ENCODE data around the gene KRTAP4-7. TPM values are rescaled to one million over a fixed set of nuclear protein-coding genes. Genes with fewer than 3 reads are reported as not detected.

Gene KRTAP4-7
- total and polyA plus RNA-seq, 2 donors (not counting 3 experiments of a cell fraction or from before 2014, with no cell fraction given) = not detected

DNA sequence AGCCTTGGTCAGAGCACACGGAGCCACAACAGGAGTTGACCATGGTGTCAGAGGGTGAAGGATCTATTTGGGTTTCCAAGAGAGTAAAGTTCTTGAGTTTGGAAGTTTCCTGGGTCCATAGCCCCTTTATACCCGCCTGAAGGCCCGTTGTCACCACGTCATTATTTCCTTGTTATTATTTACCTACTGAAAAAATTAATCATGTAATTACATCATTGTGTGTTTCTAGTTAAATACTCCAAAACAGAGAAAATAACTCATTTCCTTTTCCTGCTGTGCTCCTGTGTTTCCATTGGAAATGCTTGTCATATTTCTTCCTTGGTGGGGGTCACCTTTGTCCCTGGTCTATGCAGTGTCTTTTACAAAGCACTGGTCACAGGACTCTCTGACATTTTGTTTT is 14.1 kb downstream of the KRTAP4-7 start, which contains the start of gene KRTAP4-8:
Gene KRTAP4-8, minus strand, starts transcription at position 101 of the 400 bp plus-strand sequence. Its CDS starts 58 bp downstream, at position 43.
- no peak for DNase-seq (ENCODE audit: low read depth, low spot score)
- TF ChIP-seq JUN (IDR thresholded peaks at IDR 0.05; ENCODE audit: borderline replicate concordance, insufficient read depth, insufficient read length, low read depth) (no peak), POLR2A (IDR thresholded peaks at IDR 0.05; ENCODE audit: low read depth, low read length) (no peak), EZH2 (IDR thresholded peaks at IDR 0.05; ENCODE audit: borderline replicate concordance, low read depth, low read length, severe bottlenecking) (no peak), GATA2 (IDR thresholded peaks at IDR 0.05; ENCODE audit: insufficient read depth, insufficient read length, low read depth, low read length) (no peak), POLR2AphosphoS5 (IDR thresholded peaks at IDR 0.05; ENCODE audit: insufficient read depth, low read depth, low read length) (no peak), MYC (IDR thresholded peaks at IDR 0.05; ENCODE audit: low read depth, low read length) (no peak), FOS (IDR thresholded peaks at IDR 0.05; ENCODE audit: borderline replicate concordance, insufficient read depth, low read length) (no peak)
- TF ChIP-seq, protein P1, sequence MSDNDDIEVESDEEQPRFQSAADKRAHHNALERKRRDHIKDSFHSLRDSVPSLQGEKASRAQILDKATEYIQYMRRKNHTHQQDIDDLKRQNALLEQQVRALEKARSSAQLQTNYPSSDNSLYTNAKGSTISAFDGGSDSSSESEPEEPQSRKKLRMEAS (IDR thresholded peaks at IDR 0.05; ENCODE audit: insufficient read depth, insufficient read length) = no peak
- TF ChIP-seq, protein P2, sequence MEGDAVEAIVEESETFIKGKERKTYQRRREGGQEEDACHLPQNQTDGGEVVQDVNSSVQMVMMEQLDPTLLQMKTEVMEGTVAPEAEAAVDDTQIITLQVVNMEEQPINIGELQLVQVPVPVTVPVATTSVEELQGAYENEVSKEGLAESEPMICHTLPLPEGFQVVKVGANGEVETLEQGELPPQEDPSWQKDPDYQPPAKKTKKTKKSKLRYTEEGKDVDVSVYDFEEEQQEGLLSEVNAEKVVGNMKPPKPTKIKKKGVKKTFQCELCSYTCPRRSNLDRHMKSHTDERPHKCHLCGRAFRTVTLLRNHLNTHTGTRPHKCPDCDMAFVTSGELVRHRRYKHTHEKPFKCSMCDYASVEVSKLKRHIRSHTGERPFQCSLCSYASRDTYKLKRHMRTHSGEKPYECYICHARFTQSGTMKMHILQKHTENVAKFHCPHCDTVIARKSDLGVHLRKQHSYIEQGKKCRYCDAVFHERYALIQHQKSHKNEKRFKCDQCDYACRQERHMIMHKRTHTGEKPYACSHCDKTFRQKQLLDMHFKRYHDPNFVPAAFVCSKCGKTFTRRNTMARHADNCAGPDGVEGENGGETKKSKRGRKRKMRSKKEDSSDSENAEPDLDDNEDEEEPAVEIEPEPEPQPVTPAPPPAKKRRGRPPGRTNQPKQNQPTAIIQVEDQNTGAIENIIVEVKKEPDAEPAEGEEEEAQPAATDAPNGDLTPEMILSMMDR (IDR thresholded peaks at IDR 0.05; ENCODE audit: extremely low read depth in 1 of 2, insufficient read depth in 1 of 2, low read depth in 1 of 2, low read length in 2 of 2) = no peak
- no peak within 1 kb of the TSS for H3K27ac ChIP-seq (ENCODE audit: insufficient read depth, low read depth, low read length)
- H3K9me3 ChIP-seq (replicated peaks; ENCODE audit: control insufficient read depth, insufficient read depth, low read length) = no peaks in the 10 kb centered on the region
- no peaks in the 10 kb centered on the region for H3K27me3 ChIP-seq (ENCODE audit: control insufficient read depth in 2 of 2, insufficient read depth in 2 of 2, low read length in 2 of 2)
- FAIRE-seq = no peak
- CTCF ChIA-PET = no interaction called here
- H3K4me1 ChIP-seq (ENCODE audit: control insufficient read depth, extremely low read depth, insufficient read depth, low read length) = peaks cover 2% of the 10 kb centered on the region
- H4K20me1 ChIP-seq (replicated peaks; ENCODE audit: control insufficient read depth, extremely low read depth, insufficient read depth, low read length) = no peaks in the 10 kb centered on the region
- no TSS peak for BruUV-seq (replicated peaks)
- no peak within 1 kb of the TSS for H3K4me3 ChIP-seq (replicated peaks in 1 of 3; ENCODE audit: insufficient read depth in 1 of 3, low read depth in 1 of 3, low read length in 3 of 3)
- no peak within 1 kb of the TSS for H3K4me2 ChIP-seq (ENCODE audit: insufficient read depth, low read length)
- dilution Hi-C loops (cut with MboI; ENCODE audit: extremely low pct_ligation_motif_present, low sequenced_read_pairs) (no loop called here), intact Hi-C loops (cut with micrococcal nuclease) (no loop called here)
- H2AFZ ChIP-seq (ENCODE audit: low read depth, low read length) = no peak within 1 kb of the TSS
- no peaks in the 10 kb centered on the region for H3K9me1 ChIP-seq (replicated peaks; ENCODE audit: control insufficient read depth, extremely low read depth, insufficient read depth, low read length)
- H3K9ac ChIP-seq (replicated peaks; ENCODE audit: extremely low read depth, insufficient read depth, low read length) = no peak within 1 kb of the TSS
- H3K79me2 ChIP-seq (ENCODE audit: control insufficient read depth, insufficient read depth, low read length) = no peaks in the 10 kb centered on the region
- H3K36me3 ChIP-seq (ENCODE audit: control insufficient read depth in 2 of 2, extremely low read depth in 1 of 2, insufficient read depth in 2 of 2, low read length in 2 of 2) = no peaks in the 10 kb centered on the region
- POLR2A ChIA-PET = no interaction called here
